ENCODE data around the gene FAM98C.
A peak's percentile ranks its signal among the peaks of the same experiment; 100 is the strongest.

Gene FAM98C

DNA sequence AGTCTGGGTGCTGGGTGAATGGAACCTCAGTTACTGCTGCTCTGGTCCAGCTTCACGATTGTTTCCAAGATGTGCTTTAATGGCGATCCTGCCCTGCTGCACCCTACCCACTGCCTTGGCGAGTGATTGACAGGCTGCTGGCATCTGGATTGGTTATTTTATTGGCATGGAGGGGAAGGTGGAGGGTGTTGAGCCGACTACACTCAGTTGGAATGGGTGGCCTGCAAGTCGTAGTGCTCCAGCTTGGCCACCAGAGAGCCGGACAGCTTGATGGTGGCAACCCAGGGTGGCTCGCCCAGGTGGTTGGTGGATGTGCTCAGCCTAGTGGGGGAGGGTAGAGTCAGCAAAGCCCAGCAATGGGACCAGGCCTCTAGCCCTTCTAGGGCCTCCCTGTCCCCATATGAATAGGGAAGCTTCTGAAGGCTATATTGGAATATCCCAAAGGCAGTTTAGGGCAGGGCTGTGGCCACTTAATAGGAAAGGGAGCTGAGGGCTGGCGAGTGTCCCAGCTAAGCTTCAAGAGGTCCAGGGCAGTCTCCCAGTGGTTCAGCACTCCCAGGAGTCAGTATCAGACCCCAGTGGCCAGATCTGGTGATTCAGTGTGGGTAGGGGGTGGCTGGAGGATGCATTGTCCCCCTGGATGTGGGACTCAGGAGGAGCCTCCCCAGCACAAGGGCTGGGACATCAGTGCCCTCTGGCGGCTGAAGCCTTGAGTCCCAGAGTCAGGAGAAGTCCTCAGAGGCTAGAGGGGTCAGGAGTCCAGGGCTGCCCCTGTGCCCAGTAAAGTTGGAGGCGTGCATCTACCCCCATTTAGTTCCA lies 18.5 kb upstream of the FAM98C start:
- no peak for DNase-seq (ENCODE audit: low spot score)
- TF ChIP-seq, protein P1, sequence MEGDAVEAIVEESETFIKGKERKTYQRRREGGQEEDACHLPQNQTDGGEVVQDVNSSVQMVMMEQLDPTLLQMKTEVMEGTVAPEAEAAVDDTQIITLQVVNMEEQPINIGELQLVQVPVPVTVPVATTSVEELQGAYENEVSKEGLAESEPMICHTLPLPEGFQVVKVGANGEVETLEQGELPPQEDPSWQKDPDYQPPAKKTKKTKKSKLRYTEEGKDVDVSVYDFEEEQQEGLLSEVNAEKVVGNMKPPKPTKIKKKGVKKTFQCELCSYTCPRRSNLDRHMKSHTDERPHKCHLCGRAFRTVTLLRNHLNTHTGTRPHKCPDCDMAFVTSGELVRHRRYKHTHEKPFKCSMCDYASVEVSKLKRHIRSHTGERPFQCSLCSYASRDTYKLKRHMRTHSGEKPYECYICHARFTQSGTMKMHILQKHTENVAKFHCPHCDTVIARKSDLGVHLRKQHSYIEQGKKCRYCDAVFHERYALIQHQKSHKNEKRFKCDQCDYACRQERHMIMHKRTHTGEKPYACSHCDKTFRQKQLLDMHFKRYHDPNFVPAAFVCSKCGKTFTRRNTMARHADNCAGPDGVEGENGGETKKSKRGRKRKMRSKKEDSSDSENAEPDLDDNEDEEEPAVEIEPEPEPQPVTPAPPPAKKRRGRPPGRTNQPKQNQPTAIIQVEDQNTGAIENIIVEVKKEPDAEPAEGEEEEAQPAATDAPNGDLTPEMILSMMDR (IDR thresholded peaks at IDR 0.05; ENCODE audit: borderline replicate concordance, control extremely low read depth, extremely low read depth, insufficient read depth, missing control alignments), result no peak
- in situ Hi-C loops (cut with MboI; ENCODE audit: low sequenced_read_pairs, unreplicated experiment), result no loop called here

DNA sequence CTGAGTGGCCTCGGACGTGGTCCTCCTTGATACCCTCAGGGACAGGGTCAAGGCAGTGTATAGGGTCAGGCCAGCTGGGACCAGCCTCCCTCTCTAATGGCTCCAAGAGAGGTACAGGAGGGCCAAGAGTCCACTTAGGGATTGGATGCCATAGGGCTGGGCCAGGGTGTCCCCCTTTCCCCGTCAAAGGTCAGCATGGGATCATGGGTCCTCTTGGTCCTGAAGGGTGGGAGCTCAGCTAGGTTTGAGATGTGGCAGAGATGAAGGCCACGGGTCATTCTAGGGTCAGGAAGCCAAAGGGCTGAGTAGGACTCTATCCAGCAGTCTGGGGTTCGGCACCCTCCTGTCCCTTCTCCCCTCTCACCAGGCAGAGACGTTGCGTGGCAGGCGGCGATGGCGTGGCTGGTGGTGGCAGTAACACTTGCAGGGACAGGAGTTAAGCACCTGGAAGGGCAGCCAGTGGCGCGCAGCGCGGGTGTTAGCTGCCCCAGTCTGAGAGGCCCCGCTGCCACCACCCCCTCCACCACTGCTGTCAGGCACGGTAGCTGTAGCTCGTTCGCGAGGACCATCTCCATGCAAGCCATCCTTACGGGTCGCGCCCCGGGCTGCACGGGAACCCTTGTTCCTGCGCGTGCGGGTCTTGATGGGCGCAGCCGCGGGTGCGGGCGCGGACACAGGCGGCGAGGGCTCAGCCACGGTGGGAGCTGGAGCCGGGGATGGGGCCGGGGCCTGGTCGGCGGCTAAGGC lies 17.7 kb upstream of the FAM98C start:
- in situ Hi-C loops (cut with MboI; ENCODE audit: low sequenced_read_pairs, unreplicated experiment), result no loop called here
- TF ChIP-seq, protein P1 (IDR thresholded peaks at IDR 0.05; ENCODE audit: borderline replicate concordance, control extremely low read depth, extremely low read depth, insufficient read depth, missing control alignments), result no peak

DNA sequence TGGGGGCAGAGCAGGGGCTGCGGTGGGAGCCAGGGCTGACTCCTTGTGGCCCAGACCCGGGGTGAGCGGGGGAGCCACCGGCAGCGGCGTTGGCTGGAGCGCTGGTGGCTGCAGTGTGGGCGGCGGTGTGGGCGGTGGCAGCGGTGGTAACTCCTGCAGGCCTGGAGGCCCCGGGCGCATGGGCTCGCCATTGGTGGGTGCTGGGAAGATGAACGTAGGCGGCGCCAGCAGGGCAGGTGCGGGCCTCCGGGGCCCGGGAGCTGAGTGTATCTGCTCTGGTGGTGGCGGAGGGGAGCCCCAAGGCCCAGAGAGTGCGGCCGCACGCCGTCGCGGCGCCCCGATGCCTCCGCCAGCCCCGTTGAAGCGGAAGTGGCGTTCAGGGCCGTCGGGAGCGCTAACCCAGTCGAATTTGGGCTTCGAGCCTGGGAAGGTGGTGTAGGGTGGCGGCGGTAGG lies 17.1 kb upstream of the FAM98C start:
- TF ChIP-seq, protein P1 (IDR thresholded peaks at IDR 0.05; ENCODE audit: borderline replicate concordance, control extremely low read depth, extremely low read depth, insufficient read depth, missing control alignments), result no peak
- peak; percentile 46 for DNase-seq (ENCODE audit: low spot score)
- in situ Hi-C loops (cut with MboI; ENCODE audit: low sequenced_read_pairs, unreplicated experiment), result no loop called here

More for the DNA sequence above, 17.7 kb upstream of the FAM98C start:
- no peak for DNase-seq (ENCODE audit: low spot score)

DNA sequence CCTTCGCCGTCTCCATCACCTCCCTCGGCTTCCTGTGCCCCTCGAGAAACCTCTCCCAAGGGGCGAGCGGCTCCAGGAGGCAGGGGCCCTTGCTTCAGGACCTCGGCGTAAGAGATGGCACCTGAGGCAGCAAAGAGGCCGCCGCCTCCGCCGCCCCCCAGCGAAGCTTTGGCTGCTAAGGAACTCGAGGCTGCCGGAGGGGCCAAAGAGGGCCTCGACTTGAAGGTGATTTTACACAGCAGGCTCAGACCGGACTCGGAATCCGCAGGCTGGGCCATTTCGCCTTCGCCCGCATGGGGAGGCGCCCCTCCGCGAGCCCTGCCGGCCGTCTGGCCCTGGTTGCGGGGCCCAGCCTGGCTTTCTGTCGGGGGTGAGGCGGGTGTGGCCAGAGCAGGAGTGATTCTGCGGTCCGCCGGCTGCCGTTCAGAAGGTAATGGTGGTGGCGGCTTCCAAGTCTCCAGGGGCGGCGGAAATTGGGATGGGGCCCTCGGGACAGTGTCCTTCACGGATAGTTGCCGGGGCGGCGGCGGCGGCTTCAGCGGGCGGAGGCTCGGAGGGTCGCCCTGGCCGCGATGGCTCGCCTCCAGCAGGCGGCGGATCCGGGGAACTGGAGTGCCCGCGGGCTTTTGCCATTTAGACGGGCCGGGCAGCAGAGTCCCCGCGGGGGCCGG lies 16.5 kb upstream of the FAM98C start:
- TF ChIP-seq, protein P1 (IDR thresholded peaks at IDR 0.05; ENCODE audit: borderline replicate concordance, control extremely low read depth, extremely low read depth, insufficient read depth, missing control alignments), result no peak
- DNase-seq (ENCODE audit: low spot score), result no peak
- in situ Hi-C loops (cut with MboI; ENCODE audit: low sequenced_read_pairs, unreplicated experiment), result no loop called here

DNA sequence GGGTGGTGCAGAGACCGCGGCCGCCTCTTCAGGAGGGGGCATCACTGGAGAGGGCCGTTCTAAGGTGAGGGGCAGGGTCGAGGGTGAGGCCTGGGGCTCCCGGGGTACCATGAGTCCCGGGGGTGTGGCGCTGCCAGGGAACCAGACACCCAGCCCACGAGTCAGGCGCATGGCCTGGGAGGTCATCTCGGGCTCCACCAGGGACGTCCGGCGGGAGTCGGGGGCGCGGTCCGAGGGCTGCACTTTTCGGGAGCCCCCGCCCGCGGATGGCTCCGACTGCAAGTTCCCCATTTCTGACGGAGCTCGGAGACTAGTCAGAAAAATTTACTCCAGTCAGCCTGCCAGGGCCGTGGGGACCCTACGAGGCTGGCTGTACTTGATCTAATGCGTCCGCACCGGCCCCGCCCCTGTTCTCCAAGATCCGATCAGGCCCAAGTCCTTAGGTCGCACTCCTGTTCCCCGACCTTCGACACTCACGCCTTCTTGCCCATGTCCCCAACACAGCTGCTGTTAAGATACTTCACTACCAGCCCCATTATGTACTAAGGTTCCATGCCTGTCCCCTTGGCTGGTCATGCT lies 15.8 kb upstream of the FAM98C start:
- no peak for DNase-seq (ENCODE audit: low spot score)
- TF ChIP-seq, protein P1 (IDR thresholded peaks at IDR 0.05; ENCODE audit: borderline replicate concordance, control extremely low read depth, extremely low read depth, insufficient read depth, missing control alignments), result no peak
- in situ Hi-C loops (cut with MboI; ENCODE audit: low sequenced_read_pairs, unreplicated experiment), result no loop called here
